A673 (cell line): ENCODE measurements around the gene LRBA. TPM values are rescaled to one million over a fixed set of nuclear protein-coding genes. Genes with fewer than 3 reads are reported as not detected.
"Not testable (repeated sequence)": the region's sequence is repeated elsewhere in the genome, so short reads cannot be mapped to it uniquely, and the experiment has no call there.

Source experiments
- BruUV-seq: library from RNA; stranded (reverse); fragments of 400-500 nt; replicated peaks from 2 replicates; lab custom pipeline; 2021; lab: Mats Ljungman, UMichigan
- CTCF ChIA-PET: fragments of 300-600 bp; sonication (Branson Sonifier 250); formaldehyde crosslinking; loops from one replicate; lab custom pipeline; 2022; ENCODE audit warnings: antibody characterized with exemption; lab: Charles Lee
- POLR2A ChIA-PET: fragments of 300-600 bp; sonication (Branson Sonifier 250); formaldehyde crosslinking; loops from one replicate; lab custom pipeline; 2022; ENCODE audit warnings: antibody characterized with exemption; ENCODE audit not compliant: low non-redundant PET; lab: Charles Lee
- DNase-seq: peaks from one replicate; pipeline ENCODE4 v3.0.0-alpha.2; 2015; ENCODE audit warnings: low spot score
- H3K27ac ChIP-seq: fragments of 200-600 bp; sonication (generic); 2 replicates; pipeline ENCODE4 v1.5.1; 2016; ENCODE audit warnings: mixed run types, low read depth, mild to moderate bottlenecking, mixed read lengths, antibody characterized with exemption, low read length; ENCODE audit not compliant: poor library complexity, severe bottlenecking
- H3K27me3 ChIP-seq: fragments of 200-600 bp; sonication (generic); replicated peaks from 2 replicates; pipeline ENCODE4 v1.6.1; 2017; ENCODE audit warnings: mixed run types, low read depth, mild to moderate bottlenecking, mixed read lengths, antibody characterized with exemption, low read length; ENCODE audit not compliant: insufficient read depth, poor library complexity
- H3K36me3 ChIP-seq: fragments of 200-600 bp; sonication (generic); 2 replicates; pipeline ENCODE4 v1.6.1; 2016; ENCODE audit warnings: mixed run types, mild to moderate bottlenecking, mixed read lengths, antibody characterized with exemption, low read length; ENCODE audit not compliant: insufficient read depth, poor library complexity, severe bottlenecking
- H3K4me1 ChIP-seq: fragments of 200-600 bp; sonication (generic); 2 replicates; pipeline ENCODE4 v1.6.1; 2017; ENCODE audit warnings: mixed run types, mild to moderate bottlenecking, mixed read lengths, antibody characterized with exemption, low read length; ENCODE audit not compliant: insufficient read depth, poor library complexity, severe bottlenecking
- H3K4me3 ChIP-seq: fragments of 200-600 bp; sonication (generic); 2 replicates; pipeline ENCODE4 v1.5.1; 2016; ENCODE audit warnings: low read depth, mixed run types, mild to moderate bottlenecking, mixed read lengths, low read length; ENCODE audit not compliant: poor library complexity, severe bottlenecking
- H3K9me3 ChIP-seq: fragments of 200-600 bp; sonication (generic); 2 replicates; pipeline ENCODE4 v1.6.1; 2016; ENCODE audit warnings: mixed run types, low read depth, mild to moderate bottlenecking, mixed read lengths, antibody characterized with exemption, low read length; ENCODE audit not compliant: poor library complexity, severe bottlenecking
- CTCF ChIP-seq: fragments of 300-800, 200-600 bp; sonication (generic); conservative IDR thresholded peaks from 2 replicates; pipeline ENCODE4 v1.5.1; 2017; ENCODE audit warnings: low read depth, mild to moderate bottlenecking, antibody characterized with exemption, low read length, moderate library complexity, mixed read lengths
- EZH2 ChIP-seq: fragments of 200-600 bp; sonication (generic); IDR thresholded peaks from 2 replicates; pipeline ENCODE4 v1.6.1; 2017; ENCODE audit warnings: borderline replicate concordance, low read depth, mild to moderate bottlenecking, mixed read lengths, antibody characterized with exemption, low read length; ENCODE audit not compliant: poor library complexity, severe bottlenecking
- intact Hi-C: fragments of 100-400 bp; cut with micrococcal nuclease; formaldehyde crosslinking; loops from one replicate; pipeline ENCODE4 v1.10.0; 2022; ENCODE audit not compliant: unreplicated experiment
- total RNA-seq: library from RNA; stranded (reverse); gene quantifications from 2 replicates; pipeline ENCODE4 v1.2.3, GENCODE V29; 2021

The LRBA gene
- total RNA-seq, 1 experiment from 2014 or later = 35.7 TPM

GRCh38 chr4:150540959-150541360 is 474.1 kb downstream of the LRBA start:
- DNase-seq = no peak
- no peaks in the 10 kb centered on the region for H3K9me3 ChIP-seq
- TF ChIP-seq EZH2 (no peak), CTCF (no peak)
- H3K27me3 ChIP-seq = no peaks in the 10 kb centered on the region
- POLR2A ChIA-PET = no interaction called here
- H3K4me3 ChIP-seq = no peak overlapping the region
- no peaks in the 10 kb centered on the region for H3K36me3 ChIP-seq
- H3K4me1 ChIP-seq = peaks cover 3% of the 10 kb centered on the region
- intact Hi-C loops = no loop called here
- no TSS peak for BruUV-seq
- CTCF ChIA-PET = no interaction called here
- H3K27ac ChIP-seq = no peak overlapping the region

GRCh38 chr4:150540536-150540935 is 474.5 kb downstream of the LRBA start:
- TF ChIP-seq CTCF (no peak), EZH2 (no peak)
- CTCF ChIA-PET = no interaction called here
- intact Hi-C loops = no loop called here
- H3K27me3 ChIP-seq = no peaks in the 10 kb centered on the region
- H3K4me1 ChIP-seq = no peaks in the 10 kb centered on the region
- no peak overlapping the region for H3K4me3 ChIP-seq
- no peak for DNase-seq
- no peaks in the 10 kb centered on the region for H3K9me3 ChIP-seq
- H3K36me3 ChIP-seq = no peaks in the 10 kb centered on the region
- no peak overlapping the region for H3K27ac ChIP-seq
- no TSS peak for BruUV-seq
- POLR2A ChIA-PET = no interaction called here

- CTCF ChIA-PET, H3K4me3 ChIP-seq, DNase-seq, H3K4me1 ChIP-seq, BruUV-seq, H3K9me3 ChIP-seq, H3K27ac ChIP-seq, H3K27me3 ChIP-seq, intact Hi-C loops, H3K36me3 ChIP-seq, POLR2A ChIA-PET: not testable (repeated sequence)
Measured at GRCh38 chr4:150537911-150538310, 477.2 kb downstream of the LRBA start.

- BruUV-seq = no TSS peak
- intact Hi-C loops = no loop called here
- Histone ChIP-seq H3K36me3 (no peaks in the 10 kb centered on the region), H3K27ac (no peak overlapping the region), H3K4me1 (no peaks in the 10 kb centered on the region), H3K27me3 (no peaks in the 10 kb centered on the region), H3K4me3 (no peak overlapping the region), H3K9me3 (no peaks in the 10 kb centered on the region)
- TF ChIP-seq EZH2 = no peak
- no peak for TF ChIP-seq CTCF
- CTCF ChIA-PET = no interaction called here
- POLR2A ChIA-PET = no interaction called here
- no peak for DNase-seq
Measured at GRCh38 chr4:150534818-150535217, 480.3 kb downstream of the LRBA start.
